WERI-Rb-1 (cell line): ENCODE results near the gene TNIK.

Experiments
- DNase-seq: peaks from one replicate; pipeline ENCODE4 v3.0.0-alpha.2; 2020
- H3K27ac ChIP-seq: fragments of 250-450 bp; sonication (Bioruptor Pico); 2 replicates; pipeline ENCODE4 v1.5.1; 2020; ENCODE audit warnings: mild to moderate bottlenecking, moderate library complexity
- H3K27me3 ChIP-seq: fragments of 250-450 bp; sonication (Bioruptor Pico); 2 replicates; pipeline ENCODE4 v1.5.1; 2021; ENCODE audit warnings: mild to moderate bottlenecking, low read depth, moderate library complexity; ENCODE audit not compliant: insufficient read depth, severe bottlenecking
- H3K36me3 ChIP-seq: fragments of 250-450 bp; sonication (Bioruptor Pico); 2 replicates; pipeline ENCODE4 v1.5.1; 2020; ENCODE audit warnings: mild to moderate bottlenecking, moderate library complexity
- H3K4me3 ChIP-seq: 2 replicates; pipeline ENCODE4 v1.5.1; 2011; ENCODE audit warnings: low read depth, mild to moderate bottlenecking, control low read depth, low read length
- H3K9me3 ChIP-seq: fragments of 250-450 bp; sonication (Bioruptor Pico); 2 replicates; pipeline ENCODE4 v1.5.1; 2021; ENCODE audit warnings: mild to moderate bottlenecking, moderate library complexity; ENCODE audit not compliant: severe bottlenecking
- TF ChIP-seq, protein P1 (sequence below): IDR thresholded peaks from 2 replicates; pipeline ENCODE4 v1.5.1; 2011; ENCODE audit warnings: low read depth, mild to moderate bottlenecking, control low read depth, inconsistent platforms, low read length

Gene TNIK

DNA sequence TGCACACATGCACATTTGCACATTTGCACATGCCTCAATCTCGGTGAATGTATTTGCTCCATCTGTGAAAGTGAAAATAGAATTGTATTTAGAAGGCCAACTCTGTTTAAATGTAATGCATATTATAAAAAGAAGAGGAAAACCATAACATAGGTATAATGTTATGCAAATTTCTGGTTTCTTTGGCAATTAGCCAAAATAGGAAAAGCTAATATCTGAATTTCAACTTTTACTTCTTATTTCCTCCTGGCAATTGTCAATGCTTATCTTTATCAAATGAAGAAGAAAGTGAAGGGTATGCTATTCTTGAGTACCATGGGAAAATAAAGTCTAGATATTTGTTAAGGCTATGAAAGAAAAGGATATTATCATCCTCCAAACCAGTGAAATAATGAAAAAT is 357.0 kb downstream of the TNIK start:
- H3K36me3 ChIP-seq, result no peaks in the 10 kb centered on the region
- DNase-seq, result no peak
- TF ChIP-seq, protein P1, sequence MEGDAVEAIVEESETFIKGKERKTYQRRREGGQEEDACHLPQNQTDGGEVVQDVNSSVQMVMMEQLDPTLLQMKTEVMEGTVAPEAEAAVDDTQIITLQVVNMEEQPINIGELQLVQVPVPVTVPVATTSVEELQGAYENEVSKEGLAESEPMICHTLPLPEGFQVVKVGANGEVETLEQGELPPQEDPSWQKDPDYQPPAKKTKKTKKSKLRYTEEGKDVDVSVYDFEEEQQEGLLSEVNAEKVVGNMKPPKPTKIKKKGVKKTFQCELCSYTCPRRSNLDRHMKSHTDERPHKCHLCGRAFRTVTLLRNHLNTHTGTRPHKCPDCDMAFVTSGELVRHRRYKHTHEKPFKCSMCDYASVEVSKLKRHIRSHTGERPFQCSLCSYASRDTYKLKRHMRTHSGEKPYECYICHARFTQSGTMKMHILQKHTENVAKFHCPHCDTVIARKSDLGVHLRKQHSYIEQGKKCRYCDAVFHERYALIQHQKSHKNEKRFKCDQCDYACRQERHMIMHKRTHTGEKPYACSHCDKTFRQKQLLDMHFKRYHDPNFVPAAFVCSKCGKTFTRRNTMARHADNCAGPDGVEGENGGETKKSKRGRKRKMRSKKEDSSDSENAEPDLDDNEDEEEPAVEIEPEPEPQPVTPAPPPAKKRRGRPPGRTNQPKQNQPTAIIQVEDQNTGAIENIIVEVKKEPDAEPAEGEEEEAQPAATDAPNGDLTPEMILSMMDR, result no peak
- H3K27me3 ChIP-seq, result no peaks in the 10 kb centered on the region
- H3K4me3 ChIP-seq, result no peak overlapping the region
- H3K9me3 ChIP-seq, result no peaks in the 10 kb centered on the region
- H3K27ac ChIP-seq, result no peak overlapping the region

DNA sequence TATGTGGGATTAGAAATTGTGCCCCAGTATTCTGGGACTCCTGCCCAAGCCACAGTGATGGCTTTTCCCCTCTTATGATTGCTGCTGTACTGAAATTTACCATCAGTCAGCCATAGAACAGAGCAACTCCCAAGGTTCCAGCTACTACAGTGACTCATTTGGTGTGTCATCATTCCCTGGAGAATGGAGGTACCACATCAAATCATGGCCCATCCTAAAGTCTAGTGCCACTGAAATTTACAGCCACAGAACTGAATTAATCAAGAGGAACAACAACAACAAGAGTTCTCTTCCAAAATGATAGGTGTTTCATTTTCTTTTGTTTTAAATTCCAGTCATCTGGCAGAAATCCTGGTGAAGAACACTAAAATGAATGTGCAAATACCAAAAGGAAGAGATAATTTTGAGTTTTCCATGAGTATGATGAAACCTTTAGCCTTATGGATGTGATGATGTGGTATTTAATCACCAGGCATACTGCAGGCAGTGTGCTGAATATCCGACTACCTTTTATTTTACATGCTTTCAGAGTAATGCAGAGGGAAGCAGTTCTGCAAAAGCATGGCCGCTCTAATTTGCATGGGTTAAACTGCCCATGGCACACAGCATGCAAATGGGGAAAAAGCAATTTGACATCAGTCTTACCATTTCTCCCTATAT is 358.1 kb downstream of the TNIK start:
- H3K36me3 ChIP-seq, result no peaks in the 10 kb centered on the region
- H3K27me3 ChIP-seq, result no peaks in the 10 kb centered on the region
- H3K27ac ChIP-seq, result no peak overlapping the region
- no peak overlapping the region for H3K4me3 ChIP-seq
- TF ChIP-seq, protein P1, result no peak
- H3K9me3 ChIP-seq, result no peaks in the 10 kb centered on the region
- no peak for DNase-seq

- Histone ChIP-seq H3K4me3 (no peak overlapping the region), H3K27ac (no peak overlapping the region), H3K9me3 (no peaks in the 10 kb centered on the region), H3K27me3 (no peaks in the 10 kb centered on the region), H3K36me3 (no peaks in the 10 kb centered on the region)
- TF ChIP-seq, protein P1, result no peak
- DNase-seq, result no peak
Observed at GRCh38 chr3:171099911-171100310, 360.3 kb downstream of the TNIK start.

- no peaks in the 10 kb centered on the region for H3K36me3 ChIP-seq
- H3K27ac ChIP-seq, result no peak overlapping the region
- no peak for DNase-seq
- H3K9me3 ChIP-seq, result no peaks in the 10 kb centered on the region
- TF ChIP-seq, protein P1, result no peak
- H3K27me3 ChIP-seq, result no peaks in the 10 kb centered on the region
- H3K4me3 ChIP-seq, result no peak overlapping the region
Observed at GRCh38 chr3:171095063-171095462, 365.1 kb downstream of the TNIK start.

DNA sequence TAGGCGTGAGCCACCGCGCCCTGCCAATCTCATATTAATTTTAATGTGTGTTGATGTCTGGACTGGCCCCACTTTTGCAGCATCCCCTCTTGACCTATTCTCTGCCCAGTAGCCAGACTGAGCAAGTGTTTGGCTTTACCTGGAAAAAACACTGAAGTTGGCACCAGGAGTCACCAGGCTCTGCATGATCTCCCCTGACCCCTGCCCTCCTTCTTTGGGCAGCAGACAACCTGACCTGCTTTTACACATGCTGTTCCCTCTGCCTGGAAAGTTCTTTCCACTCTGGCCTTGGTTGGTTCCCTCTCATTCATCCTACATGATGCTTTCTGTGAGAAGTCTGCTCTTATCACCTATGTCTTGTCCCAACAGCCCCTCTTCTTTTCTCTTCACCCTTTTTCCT is 365.8 kb downstream of the TNIK start:
- no peak overlapping the region for H3K4me3 ChIP-seq
- DNase-seq, result no peak
- H3K27ac ChIP-seq, result no peak overlapping the region
- no peaks in the 10 kb centered on the region for H3K27me3 ChIP-seq
- no peaks in the 10 kb centered on the region for H3K36me3 ChIP-seq
- no peaks in the 10 kb centered on the region for H3K9me3 ChIP-seq
- TF ChIP-seq, protein P1, result no peak

DNA sequence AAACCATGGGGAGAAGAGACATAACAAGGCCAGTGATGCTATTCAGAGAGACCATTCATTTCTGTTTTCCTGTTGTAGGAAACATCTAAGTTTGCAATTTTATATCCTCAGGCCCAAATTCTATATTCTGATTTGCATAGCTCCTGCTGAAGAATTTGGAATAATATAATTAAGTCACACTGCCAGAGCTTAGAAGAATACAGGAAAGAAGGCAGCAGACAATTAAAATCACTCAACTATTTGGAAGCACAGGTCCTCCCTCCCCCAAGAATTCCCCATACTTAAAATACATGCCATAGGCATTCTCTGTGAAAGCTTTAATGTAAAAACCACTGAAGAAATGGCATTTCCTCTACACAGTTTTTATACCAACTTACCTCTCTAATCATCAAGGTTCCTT is 366.7 kb downstream of the TNIK start:
- no peak overlapping the region for H3K4me3 ChIP-seq
- no peaks in the 10 kb centered on the region for H3K27me3 ChIP-seq
- no peaks in the 10 kb centered on the region for H3K9me3 ChIP-seq
- DNase-seq, result no peak
- TF ChIP-seq, protein P1, result no peak
- H3K36me3 ChIP-seq, result no peaks in the 10 kb centered on the region
- H3K27ac ChIP-seq, result no peak overlapping the region
